Lower leg skin (tissue), 4 donors: ENCODE results near the gene EIF4A2. TPM values are rescaled to one million over a fixed set of nuclear protein-coding genes. Genes with fewer than 3 reads are reported as not detected.

Experiments
- DNase-seq, 2 donors: peaks; one replicate each; pipeline ENCODE4 v3.0.0-alpha.2; 2019; ENCODE audit warnings: low spot score in 2 of 2
- H3K4me3 ChIP-seq: fragments of 200-600 bp; sonication (generic); 2 replicates; pipeline ENCODE4 v1.5.1; 2017; ENCODE audit warnings: mild to moderate bottlenecking, low read depth; ENCODE audit not compliant: poor library complexity, severe bottlenecking
- POLR2A ChIP-seq, 2 donors: fragments of 450-650 bp; IDR thresholded peaks; one replicate each; pipeline ENCODE4 v1.6.1; 2016 to 2017; ENCODE audit warnings: antibody characterized with exemption in 2 of 2, mild to moderate bottlenecking in 1 of 2, moderate library complexity in 1 of 2
- WGBS, 2 donors: methylation state at CpG; one replicate each; pipeline ENCODE4 v1.1.5; 2018; 5-methylcytosine and 5-hydroxymethylcytosine counted together
- intact Hi-C: fragments of 100-400 bp; cut with DNase I; formaldehyde crosslinking; loops from one replicate; pipeline ENCODE4 v1.15.0; 2023; ENCODE audit warnings: low total_unique reads
- microRNA counts, 2 donors: library from miRNA; unstranded; fragments of <30 nt; microRNA quantifications; one replicate each; lab custom pipeline; 2016
- microRNA-seq, 2 donors: library from miRNA; unstranded; fragments of <30 nt; microRNA quantifications; one replicate each; pipeline ENCODE4, GENCODE V29; 2016; ENCODE audit warnings: borderline replicate concordance in 2 of 2, borderline number of aligned reads in 1 of 2
- total RNA-seq, 4 donors: library from RNA; depleted of rRNA; stranded (reverse); fragments of >200 nt; gene quantifications; one replicate each; pipeline ENCODE4 v1.1.0, GENCODE V29; 2016
- TF ChIP-seq, protein P1 (sequence below), 3 donors: fragments of 450-650 bp; IDR thresholded peaks; one replicate each; pipeline ENCODE4 v1.5.1; 2016; ENCODE audit warnings: antibody characterized with exemption in 3 of 3, mild to moderate bottlenecking in 3 of 3, moderate library complexity in 2 of 3

The EIF4A2 gene
- total RNA-seq, 4 donors from 2014 or later, result 224 to 547 (median 310) TPM

DNA sequence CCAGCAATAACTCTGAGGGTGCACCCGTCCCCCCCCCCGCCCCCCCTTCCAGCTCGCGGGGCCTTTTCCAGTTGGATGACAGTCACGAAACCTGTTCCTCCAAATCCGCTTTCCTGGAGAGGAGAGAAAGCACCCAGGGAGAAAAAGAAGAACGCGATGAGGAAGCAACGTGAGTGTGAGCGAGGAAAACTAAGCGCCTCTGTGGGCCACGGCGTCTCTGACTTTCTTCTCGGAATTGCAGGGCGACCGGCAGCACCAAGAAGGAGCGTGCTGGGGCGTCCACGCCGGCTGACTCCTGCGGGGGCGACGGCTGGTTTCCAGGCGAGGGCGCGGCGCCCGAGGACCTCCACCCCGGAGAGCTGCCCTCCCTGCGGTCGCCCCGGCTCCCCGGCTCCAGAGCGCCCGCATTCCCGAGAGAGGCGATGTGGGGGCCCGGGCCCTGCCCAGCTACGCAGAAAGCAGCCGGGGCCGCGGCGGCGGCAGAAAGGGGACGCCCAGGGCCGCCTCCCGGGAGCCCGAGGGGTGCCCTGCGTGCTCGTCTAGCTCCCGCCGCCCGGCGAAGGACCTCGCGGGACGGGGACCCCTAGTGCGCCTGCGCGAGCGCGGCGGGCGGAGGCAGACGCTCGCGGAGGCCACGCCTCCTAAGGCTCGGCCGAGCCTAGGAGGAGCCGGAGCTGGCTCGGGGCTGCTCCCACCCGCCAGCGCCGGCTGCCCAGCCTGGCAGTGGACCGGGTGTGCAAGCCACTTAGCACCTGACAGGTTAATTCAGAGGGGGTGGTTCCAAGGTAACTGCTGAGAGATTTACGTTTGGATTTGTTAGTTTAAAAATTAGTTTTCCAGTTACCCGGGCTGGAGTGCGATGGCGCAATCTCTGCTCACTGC lies 43.8 kb downstream of the EIF4A2 start:
- intact Hi-C loops, result loop anchor here (10.0 kb wide), 1 partner anchor 212 kb away; the partner anchor contains the start of gene AHSG
- 3 to 4% methylated on average over 40 to 51 of the region's 80 CpGs for WGBS, 2 donors
- peak overlapping the region; percentile 42 for H3K4me3 ChIP-seq
- TF ChIP-seq, protein P1, sequence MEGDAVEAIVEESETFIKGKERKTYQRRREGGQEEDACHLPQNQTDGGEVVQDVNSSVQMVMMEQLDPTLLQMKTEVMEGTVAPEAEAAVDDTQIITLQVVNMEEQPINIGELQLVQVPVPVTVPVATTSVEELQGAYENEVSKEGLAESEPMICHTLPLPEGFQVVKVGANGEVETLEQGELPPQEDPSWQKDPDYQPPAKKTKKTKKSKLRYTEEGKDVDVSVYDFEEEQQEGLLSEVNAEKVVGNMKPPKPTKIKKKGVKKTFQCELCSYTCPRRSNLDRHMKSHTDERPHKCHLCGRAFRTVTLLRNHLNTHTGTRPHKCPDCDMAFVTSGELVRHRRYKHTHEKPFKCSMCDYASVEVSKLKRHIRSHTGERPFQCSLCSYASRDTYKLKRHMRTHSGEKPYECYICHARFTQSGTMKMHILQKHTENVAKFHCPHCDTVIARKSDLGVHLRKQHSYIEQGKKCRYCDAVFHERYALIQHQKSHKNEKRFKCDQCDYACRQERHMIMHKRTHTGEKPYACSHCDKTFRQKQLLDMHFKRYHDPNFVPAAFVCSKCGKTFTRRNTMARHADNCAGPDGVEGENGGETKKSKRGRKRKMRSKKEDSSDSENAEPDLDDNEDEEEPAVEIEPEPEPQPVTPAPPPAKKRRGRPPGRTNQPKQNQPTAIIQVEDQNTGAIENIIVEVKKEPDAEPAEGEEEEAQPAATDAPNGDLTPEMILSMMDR (IDR thresholded peaks at IDR 0.05), result no peak
- no peak for TF ChIP-seq POLR2A (IDR thresholded peaks at IDR 0.05)
- DNase-seq, result peak; percentile 50 to 92

DNA sequence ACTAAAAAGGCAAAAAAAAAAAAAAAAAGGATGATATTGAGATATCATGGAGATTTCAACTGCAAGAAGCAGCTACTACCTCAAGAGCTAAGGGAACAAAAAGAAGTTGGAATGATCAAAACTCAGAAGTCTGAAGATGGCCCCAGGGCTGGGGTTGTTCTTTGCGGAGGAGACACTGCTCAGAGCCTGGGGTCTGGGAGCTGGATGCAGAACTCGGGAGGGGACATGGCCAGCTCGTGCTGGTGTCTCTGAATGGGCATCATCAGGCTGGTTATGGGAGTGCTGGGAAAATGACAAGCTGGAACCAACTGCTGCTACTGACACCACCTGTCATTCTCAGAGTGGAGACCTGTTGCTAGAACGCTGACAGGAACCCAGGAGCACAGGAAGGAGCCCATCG lies 45.0 kb downstream of the EIF4A2 start:
- DNase-seq, result peak in 1 of 2 donors; percentile 70
- H3K4me3 ChIP-seq, result no peak overlapping the region
- no peak for TF ChIP-seq POLR2A (IDR thresholded peaks at IDR 0.05)
- TF ChIP-seq, protein P1 (IDR thresholded peaks at IDR 0.05), result no peak
- intact Hi-C loops, result loop anchor here (10.0 kb wide), 1 partner anchor 214 kb away; the partner anchor contains the start of gene AHSG
- WGBS, 2 donors, result 17 to 20% methylated on average over 4 to 5 of the region's 5 CpGs

DNA sequence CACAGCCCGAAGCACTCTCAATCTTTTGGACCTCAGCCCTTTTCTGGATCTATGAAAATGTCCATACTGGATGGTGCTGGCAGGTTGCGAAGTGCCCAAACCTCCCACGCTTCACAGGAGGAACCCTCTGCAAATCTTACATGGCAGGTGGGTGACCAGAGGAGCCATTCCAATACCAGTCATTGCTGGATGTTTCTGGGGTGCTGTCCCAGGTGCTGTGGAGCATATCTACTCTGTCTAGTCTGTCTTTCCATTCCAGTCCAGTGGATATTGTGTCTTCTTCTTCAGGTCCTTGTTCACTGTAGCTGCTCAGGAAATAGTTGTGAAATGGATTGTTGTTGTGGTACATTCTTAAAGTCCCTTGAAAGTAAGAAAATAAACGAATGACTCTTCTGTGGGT lies 48.4 kb downstream of the EIF4A2 start:
- TF ChIP-seq, protein P1 (IDR thresholded peaks at IDR 0.05), result no peak
- no peak for TF ChIP-seq POLR2A (IDR thresholded peaks at IDR 0.05)
- intact Hi-C loops, result no loop called here
- WGBS, 2 donors, result 60 to 88% methylated on average over 4 of the region's 4 CpGs
- DNase-seq, result no peak
- H3K4me3 ChIP-seq, result no peak overlapping the region

DNA sequence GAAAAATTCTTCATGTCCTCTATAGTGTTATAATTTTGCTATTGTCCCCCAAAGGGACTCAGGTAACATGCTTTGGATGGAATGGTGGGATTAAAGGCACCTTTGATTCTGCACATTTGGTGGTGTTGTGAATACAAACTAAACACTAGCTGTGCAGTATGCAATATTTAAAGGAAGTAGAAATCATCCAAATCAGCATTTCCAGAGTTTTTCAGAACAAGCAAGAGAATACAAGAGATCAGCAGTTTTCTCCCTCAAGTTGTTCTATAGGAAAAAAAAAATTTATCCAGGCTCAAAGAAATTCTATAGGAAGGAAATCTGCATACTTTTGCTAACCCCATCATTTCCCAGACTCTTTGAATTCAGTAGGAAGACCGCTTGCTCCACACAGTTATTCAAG lies 48.9 kb downstream of the EIF4A2 start:
- 77 to 89% methylated on average over 1 of the region's 1 CpG for WGBS, 2 donors
- TF ChIP-seq, protein P1 (IDR thresholded peaks at IDR 0.05), result no peak
- TF ChIP-seq POLR2A (IDR thresholded peaks at IDR 0.05), result no peak
- intact Hi-C loops, result no loop called here
- H3K4me3 ChIP-seq, result no peak overlapping the region
- DNase-seq, result no peak

MicroRNA genes within 50 kb of the gene (microRNA counts, 767-probe panel; counts per million panel counts)
- 0 to 358 counts per million in 2 donors for microRNA hsa-miR-1248 (lab: Ali Mortazavi, UCI)

Small RNA genes within 50 kb of the gene (microRNA-seq; reads per million reads assigned to microRNA genes)
- 23.1 to 34.5 reads per million in 2 donors for gene MIR1248

Other genes starting within 250 kb of the EIF4A2 start
- gene CRYGS, start 239.2 kb upstream of the EIF4A2 start, total RNA-seq, result 1 to 10 TPM in 2 of 4 donors, under 1 TPM in 2; 0.42 to 2.3 (median 1.3) TPM
- gene TBCCD1, start 216.2 kb upstream of the EIF4A2 start, total RNA-seq, result 10 to 100 TPM in 3 of 4 donors, 1 to 10 TPM in 1; 9.7 to 17.7 (median 14.6) TPM
- gene DNAJB11, start 212.9 kb upstream of the EIF4A2 start, total RNA-seq, result 10 to 100 TPM; 24.7 to 32.1 (median 26.4) TPM
- under 1 TPM in 1 of 4 donors, not detected in 3; 0.36 TPM for gene AHSG, start 170.5 kb upstream of the EIF4A2 start, total RNA-seq
- gene FETUB, start 143.2 kb upstream of the EIF4A2 start, total RNA-seq, result 10 to 100 TPM in 2 of 4 donors, 1 to 10 TPM in 2; 4.0 to 13.5 (median 9.3) TPM
- under 1 TPM in 2 of 4 donors, not detected in 2; 0.10 to 0.34 TPM for gene HRG, start 117.6 kb upstream of the EIF4A2 start, total RNA-seq
- not detected for gene KNG1, start 66.2 kb upstream of the EIF4A2 start, total RNA-seq
- gene RFC4, start 22.9 kb downstream of the EIF4A2 start, total RNA-seq, result 10 to 100 TPM in 2 of 4 donors, 1 to 10 TPM in 2; 6.3 to 14.0 (median 10.5) TPM
- gene ADIPOQ, start 59.1 kb downstream of the EIF4A2 start, total RNA-seq, result 10 to 100 TPM in 2 of 4 donors, 1 to 10 TPM in 2; 1.1 to 15.6 (median 7.7) TPM
- 10 to 100 TPM; 12.8 to 44.5 (median 25.2) TPM for gene ST6GAL1, start 146.9 kb downstream of the EIF4A2 start, total RNA-seq